Measurements from ENCODE around the gene MAN1C1. TPM values are rescaled to one million over a fixed set of nuclear protein-coding genes. Genes with fewer than 3 reads are reported as not detected.
"Not testable (repeated sequence)": the region's sequence is repeated elsewhere in the genome, so short reads cannot be mapped to it uniquely, and the experiment has no call there.

MAN1C1 gene
- total RNA-seq, 1 donor from 2014 or later = 0.20 TPM

DNA sequence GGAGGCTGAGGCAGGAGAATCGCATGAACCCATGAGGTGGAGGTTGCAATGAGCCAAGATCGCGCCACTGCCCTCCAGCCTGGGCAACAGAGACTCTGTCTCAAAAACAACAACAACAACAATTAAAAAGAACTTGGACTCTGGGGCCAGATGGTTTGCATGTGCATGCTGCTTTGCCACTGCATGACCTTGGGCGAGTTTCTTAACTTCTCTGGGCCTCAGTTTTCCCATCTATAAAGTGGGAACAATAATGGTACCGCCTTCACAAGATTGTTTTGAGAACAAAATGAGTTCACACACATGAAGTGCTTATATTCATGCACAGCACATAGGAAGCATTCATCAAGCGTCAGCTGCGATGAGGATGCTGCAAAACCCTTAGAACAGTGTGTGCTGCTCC is 74.6 kb downstream of the MAN1C1 start:
- Mint-ChIP-seq H3K27me3 (peaks cover 3% of the 10 kb centered on the region), H3K9me3 (no peaks in the 10 kb centered on the region), H3K36me3 (ENCODE audit: low read depth) (no peaks in the 10 kb centered on the region), H3K4me1 (no peaks in the 10 kb centered on the region), H3K4me3 (no peak overlapping the region), H3K27ac (no peak overlapping the region)
- TF ChIP-seq, protein P1, sequence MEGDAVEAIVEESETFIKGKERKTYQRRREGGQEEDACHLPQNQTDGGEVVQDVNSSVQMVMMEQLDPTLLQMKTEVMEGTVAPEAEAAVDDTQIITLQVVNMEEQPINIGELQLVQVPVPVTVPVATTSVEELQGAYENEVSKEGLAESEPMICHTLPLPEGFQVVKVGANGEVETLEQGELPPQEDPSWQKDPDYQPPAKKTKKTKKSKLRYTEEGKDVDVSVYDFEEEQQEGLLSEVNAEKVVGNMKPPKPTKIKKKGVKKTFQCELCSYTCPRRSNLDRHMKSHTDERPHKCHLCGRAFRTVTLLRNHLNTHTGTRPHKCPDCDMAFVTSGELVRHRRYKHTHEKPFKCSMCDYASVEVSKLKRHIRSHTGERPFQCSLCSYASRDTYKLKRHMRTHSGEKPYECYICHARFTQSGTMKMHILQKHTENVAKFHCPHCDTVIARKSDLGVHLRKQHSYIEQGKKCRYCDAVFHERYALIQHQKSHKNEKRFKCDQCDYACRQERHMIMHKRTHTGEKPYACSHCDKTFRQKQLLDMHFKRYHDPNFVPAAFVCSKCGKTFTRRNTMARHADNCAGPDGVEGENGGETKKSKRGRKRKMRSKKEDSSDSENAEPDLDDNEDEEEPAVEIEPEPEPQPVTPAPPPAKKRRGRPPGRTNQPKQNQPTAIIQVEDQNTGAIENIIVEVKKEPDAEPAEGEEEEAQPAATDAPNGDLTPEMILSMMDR (IDR thresholded peaks at IDR 0.05) = no peak
- intact Hi-C loops (cut with micrococcal nuclease) = no loop called here
- no peak for ATAC-seq (ENCODE audit: low read depth)
- DNase-seq = no peak
- ChIA-PET POLR2A (no interaction called here), CTCF (no interaction called here)

DNA sequence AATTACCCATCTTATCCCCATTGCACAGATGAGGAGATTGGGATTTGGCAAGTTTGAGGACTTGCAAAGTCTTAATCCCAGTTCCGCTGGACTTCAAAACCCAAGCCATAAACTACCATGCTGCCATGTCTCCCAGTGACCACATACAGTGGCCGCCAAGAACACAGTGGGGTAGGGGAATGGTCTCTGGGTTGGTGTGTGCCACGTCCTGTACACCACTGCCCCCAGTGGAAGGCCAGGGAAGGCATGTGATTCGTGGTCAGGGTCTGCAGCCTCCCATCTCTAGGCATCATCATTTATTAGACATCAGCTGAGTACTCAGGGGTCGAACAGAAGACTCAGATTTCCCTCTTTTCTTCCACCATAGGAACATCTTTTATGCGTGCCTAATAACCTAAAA is 76.0 kb downstream of the MAN1C1 start:
- CTCF ChIA-PET = interaction anchor here (0.9 to 1.6 kb wide), 2 partner anchors 11 to 174 kb away, joined by 3 to 4 read pairs; no protein-coding TSS in a partner anchor
- peaks cover 4% of the 10 kb centered on the region for H3K27me3 Mint-ChIP-seq
- no peak overlapping the region for H3K4me3 Mint-ChIP-seq
- H3K9me3 Mint-ChIP-seq = no peaks in the 10 kb centered on the region
- no peak for DNase-seq
- POLR2A ChIA-PET = no interaction called here
- no peak overlapping the region for H3K27ac Mint-ChIP-seq
- H3K36me3 Mint-ChIP-seq (ENCODE audit: low read depth) = no peaks in the 10 kb centered on the region
- intact Hi-C loops (cut with micrococcal nuclease) = no loop called here
- H3K4me1 Mint-ChIP-seq = no peaks in the 10 kb centered on the region
- TF ChIP-seq, protein P1 (IDR thresholded peaks at IDR 0.05) = no peak
- ATAC-seq (ENCODE audit: low read depth) = no peak

DNA sequence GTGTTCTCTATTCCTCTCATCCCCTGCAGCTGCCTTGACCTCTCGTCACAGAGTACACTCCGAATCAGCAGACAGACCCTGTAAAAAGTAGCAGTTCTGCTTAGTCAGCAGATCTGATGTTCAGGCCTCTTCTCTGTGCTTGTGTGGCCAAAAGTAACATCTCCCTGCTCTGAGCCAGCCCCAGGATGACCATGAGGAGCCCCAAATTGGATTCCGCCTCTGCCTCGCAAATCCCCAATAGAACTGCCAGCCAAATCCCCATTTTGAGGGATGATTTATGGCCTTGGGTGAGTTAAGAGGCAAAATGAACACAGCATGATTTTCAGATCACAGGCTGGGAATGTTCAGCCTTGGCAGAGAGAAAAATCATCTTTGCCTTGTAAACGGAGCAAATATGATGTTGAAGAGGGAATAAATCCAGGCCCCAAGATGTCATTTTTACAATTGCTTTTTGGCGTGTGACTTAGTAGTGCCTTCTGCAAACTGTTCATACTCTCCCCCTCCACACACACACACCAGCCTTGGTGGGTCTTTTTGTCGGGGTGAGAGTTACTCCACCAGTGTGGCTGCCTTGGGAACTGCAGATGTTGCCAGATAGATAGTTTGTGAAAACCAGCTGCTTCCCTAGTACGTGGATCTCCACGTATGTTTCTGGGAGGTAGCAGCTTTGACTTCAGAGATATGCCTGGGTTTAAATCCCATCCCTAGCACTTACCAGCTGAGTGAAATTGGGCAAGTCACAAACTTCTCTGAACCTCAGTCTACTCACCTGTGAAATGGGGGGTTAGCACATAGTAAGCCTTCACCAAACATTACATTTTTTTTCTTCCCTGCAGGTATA is 77.8 kb downstream of the MAN1C1 start:
- H3K27me3 Mint-ChIP-seq = peaks cover 7% of the 10 kb centered on the region
- TF ChIP-seq, protein P1 (IDR thresholded peaks at IDR 0.05) = no peak
- no peak for DNase-seq
- no peaks in the 10 kb centered on the region for H3K36me3 Mint-ChIP-seq (ENCODE audit: low read depth)
- intact Hi-C loops (cut with micrococcal nuclease) = no loop called here
- no peak overlapping the region for H3K27ac Mint-ChIP-seq
- CTCF ChIA-PET = no interaction called here
- H3K4me3 Mint-ChIP-seq = no peak overlapping the region
- H3K4me1 Mint-ChIP-seq = no peaks in the 10 kb centered on the region
- ATAC-seq (ENCODE audit: low read depth) = no peak
- POLR2A ChIA-PET = no interaction called here
- no peaks in the 10 kb centered on the region for H3K9me3 Mint-ChIP-seq

DNA sequence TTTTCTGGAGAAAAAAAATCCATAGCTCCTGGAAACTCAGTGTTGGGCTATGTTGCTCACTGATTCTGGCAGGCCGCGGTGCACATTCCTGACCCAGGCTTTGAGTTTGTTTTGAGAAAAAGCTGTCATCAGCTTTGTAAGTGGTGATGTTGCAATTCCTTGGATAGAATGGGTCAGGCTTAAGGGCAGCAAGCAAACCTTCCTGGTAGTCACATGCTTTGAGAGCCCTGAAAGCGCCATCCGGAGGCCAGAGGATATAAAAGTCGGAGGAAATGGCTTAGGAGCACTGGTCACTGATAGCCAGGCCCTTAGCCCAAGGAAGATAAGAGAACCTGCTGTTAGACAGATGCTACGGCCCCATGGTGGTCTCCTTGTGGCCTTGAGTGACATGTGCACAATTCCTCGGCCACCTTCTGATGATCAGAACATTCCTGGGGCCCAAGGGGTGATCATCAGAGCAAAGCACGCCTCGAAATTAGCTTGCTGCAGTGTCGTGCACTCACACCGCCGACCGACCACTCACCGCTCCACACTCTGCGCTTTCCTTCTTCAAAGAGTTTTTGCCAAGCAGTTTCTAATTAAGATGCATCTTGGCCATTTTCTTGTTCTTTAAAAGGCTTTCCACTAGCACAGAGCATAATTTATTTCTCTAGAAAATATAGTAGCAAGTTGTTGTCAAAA is 78.6 kb downstream of the MAN1C1 start:
- Mint-ChIP-seq H3K9me3 (no peaks in the 10 kb centered on the region), H3K4me1 (no peaks in the 10 kb centered on the region), H3K27me3 (peaks cover 7% of the 10 kb centered on the region), H3K36me3 (ENCODE audit: low read depth) (no peaks in the 10 kb centered on the region), H3K27ac (no peak overlapping the region), H3K4me3 (no peak overlapping the region)
- intact Hi-C loops (cut with micrococcal nuclease) = no loop called here
- TF ChIP-seq, protein P1 (IDR thresholded peaks at IDR 0.05) = no peak
- CTCF ChIA-PET = no interaction called here
- DNase-seq (no peak), ATAC-seq (ENCODE audit: low read depth) (no peak)
- POLR2A ChIA-PET = no interaction called here

DNA sequence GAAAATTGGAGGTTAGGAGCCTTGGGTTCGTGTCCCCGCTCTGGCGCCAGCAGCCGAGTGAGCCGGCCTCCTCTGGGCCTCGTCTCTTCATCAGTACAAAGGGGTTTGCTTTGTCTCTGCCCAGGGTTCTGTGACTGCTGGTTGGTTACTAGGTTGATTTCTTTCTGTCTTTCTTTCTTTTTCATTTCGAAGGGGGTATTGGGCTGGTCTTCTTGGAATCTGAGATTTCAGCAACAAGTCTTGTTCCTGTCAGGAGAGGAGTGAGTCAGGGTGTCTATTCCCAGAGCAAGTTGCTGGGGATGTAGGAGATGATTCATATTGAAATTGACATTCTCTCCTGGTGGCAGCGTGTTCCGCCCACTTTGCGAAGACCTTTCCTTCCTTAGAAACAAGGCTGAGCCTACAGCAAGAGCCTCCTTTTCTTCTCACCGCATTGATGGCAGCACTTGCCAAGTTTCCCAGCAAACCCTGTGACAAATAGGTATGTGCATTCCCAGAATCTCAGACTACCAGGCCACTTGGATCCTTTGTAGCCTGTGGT is 79.2 kb downstream of the MAN1C1 start:
- DNase-seq (no peak), ATAC-seq (ENCODE audit: low read depth) (no peak)
- H3K9me3 Mint-ChIP-seq = no peaks in the 10 kb centered on the region
- intact Hi-C loops (cut with micrococcal nuclease) = no loop called here
- TF ChIP-seq, protein P1 (IDR thresholded peaks at IDR 0.05) = no peak
- ChIA-PET POLR2A (no interaction called here), CTCF (interaction anchor here (0.7 kb wide), 1 partner anchor 197 kb away, joined by 3 read pairs; no protein-coding TSS in a partner anchor)
- no peaks in the 10 kb centered on the region for H3K36me3 Mint-ChIP-seq (ENCODE audit: low read depth)
- no peaks in the 10 kb centered on the region for H3K4me1 Mint-ChIP-seq
- H3K4me3 Mint-ChIP-seq = no peak overlapping the region
- H3K27me3 Mint-ChIP-seq = peaks cover 7% of the 10 kb centered on the region
- H3K27ac Mint-ChIP-seq = no peak overlapping the region

DNA sequence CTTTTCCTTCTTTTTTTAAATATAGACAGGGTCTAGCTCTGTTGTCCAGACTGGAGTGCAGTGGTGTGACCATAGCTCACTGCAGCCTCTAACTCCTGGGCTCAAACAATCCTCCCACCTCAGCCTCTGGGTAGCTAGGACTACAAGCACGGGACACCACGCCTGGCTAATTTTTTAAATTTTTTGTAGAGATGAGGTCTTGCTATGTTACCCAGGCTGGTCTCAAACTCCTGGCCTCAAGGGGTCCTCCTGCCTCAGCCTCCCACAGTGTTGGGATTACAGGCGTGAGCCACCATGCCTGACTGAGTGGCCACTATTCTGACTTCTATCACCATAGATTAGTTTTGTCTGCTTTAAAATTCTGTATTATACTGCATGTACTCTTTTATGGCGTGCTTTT is 80.1 kb downstream of the MAN1C1 start:
- DNase-seq; H3K4me1 Mint-ChIP-seq; H3K4me3 Mint-ChIP-seq; H3K9me3 Mint-ChIP-seq; intact Hi-C loops (cut with micrococcal nuclease); ATAC-seq (ENCODE audit: low read depth); CTCF ChIA-PET; POLR2A ChIA-PET; H3K27me3 Mint-ChIP-seq; H3K27ac Mint-ChIP-seq; H3K36me3 Mint-ChIP-seq (ENCODE audit: low read depth): not testable (repeated sequence)
